ENCODE results near the gene MICB.
"Not testable (repeated sequence)": the region's sequence is repeated elsewhere in the genome, so short reads cannot be mapped to it uniquely, and the experiment has no call there.

Gene MICB

DNA sequence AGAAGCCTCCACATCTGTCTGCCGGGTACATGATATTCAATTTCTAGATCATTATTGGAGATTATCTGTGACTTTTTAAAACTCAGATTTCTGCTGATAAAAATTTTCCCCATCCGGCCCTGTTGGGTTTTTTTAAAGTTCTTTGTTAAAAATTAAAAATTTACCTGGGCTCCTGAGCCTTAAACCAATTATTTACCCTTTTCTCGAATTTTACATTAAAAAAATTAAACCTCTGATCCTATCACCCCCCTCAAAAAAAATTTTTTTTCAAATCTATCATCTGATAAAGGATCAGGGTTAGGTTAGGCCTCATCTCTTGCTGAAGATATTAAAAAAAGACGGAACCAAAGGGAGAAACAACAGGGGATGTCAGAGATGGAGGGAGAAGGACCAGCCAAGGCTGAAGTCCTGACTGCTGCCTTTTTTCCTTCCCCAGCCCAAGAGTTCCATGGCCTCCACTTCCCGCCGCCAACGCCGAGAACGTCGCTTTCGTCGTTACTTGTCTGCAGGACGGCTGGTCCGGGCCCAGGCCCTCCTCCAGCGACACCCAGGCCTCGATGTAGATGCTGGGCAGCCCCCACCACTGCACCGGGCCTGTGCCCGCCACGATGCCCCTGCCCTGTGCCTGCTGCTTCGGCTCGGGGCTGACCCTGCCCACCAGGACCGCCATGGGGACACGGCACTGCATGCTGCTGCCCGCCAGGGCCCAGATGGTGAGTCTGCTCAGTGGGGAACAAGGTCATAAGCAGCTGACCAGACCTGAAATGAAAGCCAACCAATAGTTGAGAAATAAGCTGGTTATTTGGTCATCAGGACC lies 50.0 kb downstream of the MICB start:
- H3K9me3 ChIP-seq (ENCODE audit: control insufficient read depth, insufficient read depth, low read length): no peaks in the 10 kb centered on the region

DNA sequence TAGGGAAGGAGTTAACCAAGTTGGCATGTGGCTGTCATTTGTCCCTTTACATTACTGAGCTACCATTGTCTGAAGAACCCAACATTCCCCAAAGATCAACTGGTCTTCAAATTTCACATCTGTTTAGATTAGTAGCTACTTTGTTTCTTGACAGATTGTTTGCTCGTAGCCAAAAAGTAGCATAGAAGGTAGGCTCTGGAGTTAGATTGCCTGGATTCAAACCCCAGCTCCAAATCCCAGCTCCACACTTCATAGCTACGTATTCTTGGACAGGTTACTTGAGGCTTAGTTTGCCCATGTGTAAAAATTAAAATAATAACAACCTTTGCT lies 50.6 kb downstream of the MICB start:
- Histone ChIP-seq H3K9ac (ENCODE audit: low read depth, low read length) (no peak overlapping the region), H3K36me3 (ENCODE audit: insufficient read depth, low read length) (no peaks in the 10 kb centered on the region), H3K9me3 (ENCODE audit: control insufficient read depth, insufficient read depth, low read length) (no peaks in the 10 kb centered on the region), H3K4me1 (ENCODE audit: insufficient read depth, low read length) (peaks cover 6% of the 10 kb centered on the region)

More for the DNA sequence above, 50.0 kb downstream of the MICB start:
- Histone ChIP-seq H3K4me1 (ENCODE audit: insufficient read depth, low read length) (peaks cover 6% of the 10 kb centered on the region), H3K9ac (ENCODE audit: low read depth, low read length) (peak overlapping the region; percentile 46), H3K36me3 (ENCODE audit: insufficient read depth, low read length) (no peaks in the 10 kb centered on the region)

DNA sequence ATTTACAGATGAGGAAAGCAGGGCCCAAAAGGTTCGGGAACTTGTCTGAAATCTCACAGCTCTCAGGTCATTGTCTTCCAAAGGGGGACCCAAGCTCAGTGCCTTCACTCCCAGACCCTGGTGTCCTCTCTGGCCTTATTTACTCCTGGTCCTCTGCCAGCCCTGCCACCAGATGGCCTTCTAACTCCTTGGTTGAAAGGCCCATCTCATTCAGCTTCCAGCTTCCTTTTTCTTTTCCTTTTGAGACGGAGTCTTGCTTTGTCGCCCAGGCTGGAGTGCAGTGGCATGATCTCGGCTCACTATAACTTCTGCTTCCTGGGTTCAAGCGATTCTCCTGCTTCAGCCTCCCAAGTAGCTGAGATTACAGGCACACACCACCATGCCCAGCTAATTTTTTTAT lies 53.4 kb downstream of the MICB start:
- not testable (repeated sequence) for H3K9me3 ChIP-seq (ENCODE audit: control insufficient read depth, insufficient read depth, low read length); H3K36me3 ChIP-seq (ENCODE audit: insufficient read depth, low read length); H3K4me1 ChIP-seq (ENCODE audit: insufficient read depth, low read length); H3K9ac ChIP-seq (ENCODE audit: low read depth, low read length)

- Histone ChIP-seq H3K4me1 (ENCODE audit: insufficient read depth, low read length) (peaks cover 22% of the 10 kb centered on the region), H3K9me3 (ENCODE audit: control insufficient read depth, insufficient read depth, low read length) (no peaks in the 10 kb centered on the region), H3K36me3 (ENCODE audit: insufficient read depth, low read length) (no peaks in the 10 kb centered on the region; the same call in 1 of the 2 replicates), H3K9ac (ENCODE audit: low read depth, low read length) (no peak overlapping the region)
Measured at GRCh38 chr6:31556307-31556706, 58.4 kb downstream of the MICB start.

- Histone ChIP-seq H3K4me1 (ENCODE audit: insufficient read depth, low read length) (peaks cover 22% of the 10 kb centered on the region), H3K9ac (ENCODE audit: low read depth, low read length) (no peak overlapping the region), H3K36me3 (ENCODE audit: insufficient read depth, low read length) (no peaks in the 10 kb centered on the region; the same call in 1 of the 2 replicates), H3K9me3 (ENCODE audit: control insufficient read depth, insufficient read depth, low read length) (no peaks in the 10 kb centered on the region)
Measured at GRCh38 chr6:31557443-31558317, 59.7 kb downstream of the MICB start.

DNA sequence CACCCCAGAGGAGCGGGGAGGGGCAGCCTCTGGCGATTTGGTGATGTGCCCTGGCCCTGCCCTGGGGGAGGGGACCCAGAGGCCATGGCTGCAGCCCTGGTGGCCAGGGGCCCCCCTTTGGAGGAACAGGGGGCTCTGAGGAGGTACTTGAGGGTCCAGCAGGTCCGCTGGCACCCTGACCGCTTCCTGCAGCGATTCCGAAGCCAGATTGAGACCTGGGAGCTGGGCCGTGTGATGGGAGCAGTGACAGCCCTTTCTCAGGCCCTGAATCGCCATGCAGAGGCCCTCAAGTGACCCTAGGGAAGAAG lies 60.3 kb downstream of the MICB start:
- H3K4me1 ChIP-seq (ENCODE audit: insufficient read depth, low read length): peaks cover 22% of the 10 kb centered on the region
- no peaks in the 10 kb centered on the region; the same call in 1 of the 2 replicates for H3K36me3 ChIP-seq (ENCODE audit: insufficient read depth, low read length)
- no peak overlapping the region for H3K9ac ChIP-seq (ENCODE audit: low read depth, low read length)
- H3K9me3 ChIP-seq (ENCODE audit: control insufficient read depth, insufficient read depth, low read length): no peaks in the 10 kb centered on the region

GRCh38 chr6:31558631-31559500 lies 60.9 kb downstream of the MICB start:
- Histone ChIP-seq H3K9ac (ENCODE audit: low read depth, low read length) (no peak overlapping the region), H3K36me3 (ENCODE audit: insufficient read depth, low read length) (no peaks in the 10 kb centered on the region; the same call in 1 of the 2 replicates), H3K9me3 (ENCODE audit: control insufficient read depth, insufficient read depth, low read length) (no peaks in the 10 kb centered on the region), H3K4me1 (ENCODE audit: insufficient read depth, low read length) (peaks cover 22% of the 10 kb centered on the region)

- Histone ChIP-seq H3K36me3 (ENCODE audit: insufficient read depth, low read length) (no peaks in the 10 kb centered on the region; the same call in 1 of the 2 replicates), H3K4me1 (ENCODE audit: insufficient read depth, low read length) (peaks cover 22% of the 10 kb centered on the region), H3K9ac (ENCODE audit: low read depth, low read length) (no peak overlapping the region), H3K9me3 (ENCODE audit: control insufficient read depth, insufficient read depth, low read length) (no peaks in the 10 kb centered on the region)
Measured at GRCh38 chr6:31559606-31559957, 61.6 kb downstream of the MICB start.

DNA sequence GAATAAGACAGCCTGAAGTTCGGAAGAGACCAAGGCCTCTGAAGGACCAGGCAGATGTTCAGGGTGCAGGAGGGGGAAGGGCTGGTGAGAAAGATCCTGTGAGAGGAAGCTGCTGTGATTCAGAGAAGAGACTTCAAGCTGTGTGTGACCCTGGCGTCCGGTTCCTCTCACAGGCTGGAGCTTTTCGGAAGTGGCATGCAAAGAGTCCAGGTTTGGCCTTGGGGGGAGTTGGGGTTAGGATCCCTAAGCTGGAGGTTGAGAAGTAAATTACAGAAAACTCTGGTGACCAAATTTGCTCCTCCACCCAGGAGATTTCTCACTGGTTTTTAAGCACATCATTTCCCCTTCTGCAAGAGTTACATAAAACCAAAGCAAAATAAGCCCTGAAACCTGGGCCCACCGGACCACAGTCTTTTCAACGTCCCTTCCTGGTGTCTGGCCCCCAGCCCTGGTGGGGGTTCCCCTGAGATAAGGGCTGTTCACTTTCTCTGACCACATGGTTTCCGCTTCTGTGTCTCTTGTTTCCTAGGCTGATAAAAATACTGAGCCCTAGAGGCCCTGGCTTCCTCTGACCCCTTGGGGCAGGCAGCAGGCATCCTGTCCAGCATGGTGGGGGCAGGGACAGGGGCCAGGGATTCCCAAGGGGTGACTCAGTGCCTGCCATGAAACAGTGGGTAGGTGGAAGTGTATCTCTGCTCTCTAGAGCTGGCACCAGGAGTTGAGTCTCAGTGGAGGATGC lies 62.2 kb downstream of the MICB start:
- Histone ChIP-seq H3K36me3 (ENCODE audit: insufficient read depth, low read length) (no peaks in the 10 kb centered on the region; the same call in 1 of the 2 replicates), H3K9ac (ENCODE audit: low read depth, low read length) (0 out of 2 replicates have a peak overlapping the region, but pooled peaks have one; percentile 6), H3K4me1 (ENCODE audit: insufficient read depth, low read length) (peaks cover 22% of the 10 kb centered on the region), H3K9me3 (ENCODE audit: control insufficient read depth, insufficient read depth, low read length) (no peaks in the 10 kb centered on the region)

GRCh38 chr6:31560697-31561058 lies 62.7 kb downstream of the MICB start:
- peaks cover 22% of the 10 kb centered on the region for H3K4me1 ChIP-seq (ENCODE audit: insufficient read depth, low read length)
- no peaks in the 10 kb centered on the region; the same call in 1 of the 2 replicates for H3K36me3 ChIP-seq (ENCODE audit: insufficient read depth, low read length)
- no peaks in the 10 kb centered on the region for H3K9me3 ChIP-seq (ENCODE audit: control insufficient read depth, insufficient read depth, low read length)
- H3K9ac ChIP-seq (ENCODE audit: low read depth, low read length): no peak overlapping the region
